ENCODE measurements around the gene TMEM38B. TPM values are rescaled to one million over a fixed set of nuclear protein-coding genes. Genes with fewer than 3 reads are reported as not detected.

TMEM38B gene
- polyA plus RNA-seq, result 38.5 TPM

- peak within 1 kb of the TSS; percentile 49 to 96 (median 89) for H3K27ac Mint-ChIP-seq
- H3K27me3 Mint-ChIP-seq, result peaks cover 12% of the 10 kb centered on the region
- H3K4me3 Mint-ChIP-seq, result peak within 1 kb of the TSS; percentile 86 to 94 (median 93)
- H3K4me1 Mint-ChIP-seq, result peaks cover 15 to 31% (median 21%) of the 10 kb centered on the region in 3 donors
- no peaks in the 10 kb centered on the region for H3K9me3 Mint-ChIP-seq
- peaks cover 1% of the 10 kb centered on the region for H3K36me3 Mint-ChIP-seq
Measured at GRCh38 chr9:105694190-105694847, at the start of gene TMEM38B. TMEM38B (plus strand) TSS chr9:105694541; CDS start chr9:105694661, 120 bp downstream.

- no peaks in the 10 kb centered on the region for H3K9me3 Mint-ChIP-seq
- peaks cover under 1% of the 10 kb centered on the region for H3K36me3 Mint-ChIP-seq
Measured at GRCh38 chr9:105646879-105647594, 47.3 kb upstream of the TMEM38B start.

GRCh38 chr9:105647595-105648349, 46.6 kb upstream of the TMEM38B start:
- no peak overlapping the region for H3K4me3 Mint-ChIP-seq
- no peaks in the 10 kb centered on the region for H3K36me3 Mint-ChIP-seq
- H3K4me1 Mint-ChIP-seq, result no peaks in the 10 kb centered on the region
- no peak overlapping the region for H3K27ac Mint-ChIP-seq
- H3K27me3 Mint-ChIP-seq, result no peaks in the 10 kb centered on the region
- no peaks in the 10 kb centered on the region for H3K9me3 Mint-ChIP-seq

More at GRCh38 chr9:105646879-105647594, 47.3 kb upstream of the TMEM38B start:
- no peak overlapping the region for H3K27ac Mint-ChIP-seq
- no peaks in the 10 kb centered on the region for H3K27me3 Mint-ChIP-seq
- H3K4me3 Mint-ChIP-seq, result no peak overlapping the region
- H3K4me1 Mint-ChIP-seq, result no peaks in the 10 kb centered on the region

- H3K4me1 Mint-ChIP-seq, result peaks cover 3 to 18% (median 4%) of the 10 kb centered on the region in 3 donors
- H3K27me3 Mint-ChIP-seq, result no peaks in the 10 kb centered on the region
- no peaks in the 10 kb centered on the region for H3K36me3 Mint-ChIP-seq
- H3K4me3 Mint-ChIP-seq, result no peak overlapping the region
- no peak overlapping the region for H3K27ac Mint-ChIP-seq
- H3K9me3 Mint-ChIP-seq, result no peaks in the 10 kb centered on the region
Measured at GRCh38 chr9:105651806-105652205, 42.5 kb upstream of the TMEM38B start.

GRCh38 chr9:105656131-105656921, 38.0 kb upstream of the TMEM38B start:
- Mint-ChIP-seq H3K27ac (peak overlapping the region; percentile 10 to 87 (median 70)), H3K4me1 (peaks cover 18 to 32% (median 19%) of the 10 kb centered on the region in 3 donors), H3K4me3 (peak overlapping the region; percentile 87 to 97 (median 93)), H3K9me3 (no peaks in the 10 kb centered on the region), H3K27me3 (peaks cover 2% of the 10 kb centered on the region), H3K36me3 (peaks cover 3% of the 10 kb centered on the region)

- no peaks in the 10 kb centered on the region for H3K9me3 Mint-ChIP-seq
- H3K4me1 Mint-ChIP-seq, result peaks cover 30 to 44% (median 31%) of the 10 kb centered on the region in 3 donors
- H3K27ac Mint-ChIP-seq, result no peak overlapping the region
- H3K36me3 Mint-ChIP-seq, result peaks cover 3% of the 10 kb centered on the region
- H3K4me3 Mint-ChIP-seq, result peak overlapping the region in 1 of 4 donors; percentile 16
- peaks cover 2% of the 10 kb centered on the region for H3K27me3 Mint-ChIP-seq
Measured at GRCh38 chr9:105658351-105658750, 36.0 kb upstream of the TMEM38B start.

GRCh38 chr9:105661011-105661410, 33.3 kb upstream of the TMEM38B start:
- Mint-ChIP-seq H3K27me3 (peaks cover 2% of the 10 kb centered on the region), H3K27ac (peak overlapping the region; percentile 40 to 99 (median 77)), H3K9me3 (no peaks in the 10 kb centered on the region), H3K4me3 (peak overlapping the region in 3 of 4 donors; percentile 40 to 84 (median 41)), H3K4me1 (peaks cover 30 to 31% (median 31%) of the 10 kb centered on the region in 3 donors), H3K36me3 (peaks cover 8% of the 10 kb centered on the region)

GRCh38 chr9:105662184-105663104, 31.9 kb upstream of the TMEM38B start, which contains the start of gene TAL2:
TAL2 (plus strand) TSS chr9:105662457; CDS start chr9:105662497, 40 bp downstream.
- peaks cover 2% of the 10 kb centered on the region for H3K27me3 Mint-ChIP-seq
- H3K4me1 Mint-ChIP-seq, result peaks cover 22 to 24% (median 23%) of the 10 kb centered on the region in 3 donors
- H3K9me3 Mint-ChIP-seq, result no peaks in the 10 kb centered on the region
- H3K4me3 Mint-ChIP-seq, result peak within 1 kb of the TSS in 3 of 4 donors; percentile 40 to 91 (median 84)
- H3K36me3 Mint-ChIP-seq, result peaks cover 8% of the 10 kb centered on the region
- H3K27ac Mint-ChIP-seq, result peak within 1 kb of the TSS; percentile 77 to 99 (median 87)

- Mint-ChIP-seq H3K27ac (no peak overlapping the region), H3K36me3 (peaks cover 8% of the 10 kb centered on the region), H3K4me1 (peaks cover 18 to 20% (median 18%) of the 10 kb centered on the region in 3 donors), H3K27me3 (peaks cover 3% of the 10 kb centered on the region), H3K4me3 (no peak overlapping the region), H3K9me3 (no peaks in the 10 kb centered on the region)
Measured at GRCh38 chr9:105663914-105664313, 30.4 kb upstream of the TMEM38B start.

- peaks cover under 1 to 2% (median 1%) of the 10 kb centered on the region in 3 donors for H3K9me3 Mint-ChIP-seq
- H3K4me3 Mint-ChIP-seq, result no peak overlapping the region
- no peak overlapping the region for H3K27ac Mint-ChIP-seq
- H3K4me1 Mint-ChIP-seq, result peaks cover 1 to 5% (median 5%) of the 10 kb centered on the region in 3 donors
- H3K27me3 Mint-ChIP-seq, result peaks cover 7% of the 10 kb centered on the region
- peaks cover 5% of the 10 kb centered on the region for H3K36me3 Mint-ChIP-seq
Measured at GRCh38 chr9:105667867-105668266, 26.5 kb upstream of the TMEM38B start.

GRCh38 chr9:105670315-105670714, 24.0 kb upstream of the TMEM38B start:
- Mint-ChIP-seq H3K27ac (no peak overlapping the region), H3K27me3 (peaks cover 7% of the 10 kb centered on the region), H3K9me3 (peaks cover 2 to 6% (median 6%) of the 10 kb centered on the region in 3 donors), H3K36me3 (peaks cover 1% of the 10 kb centered on the region), H3K4me3 (no peak overlapping the region), H3K4me1 (peaks cover 11 to 17% (median 16%) of the 10 kb centered on the region in 3 donors)

GRCh38 chr9:105670775-105671174, 23.6 kb upstream of the TMEM38B start:
- Mint-ChIP-seq H3K4me3 (no peak overlapping the region), H3K4me1 (peaks cover 11 to 17% (median 16%) of the 10 kb centered on the region in 3 donors), H3K27me3 (peaks cover 7% of the 10 kb centered on the region), H3K27ac (no peak overlapping the region), H3K36me3 (no peaks in the 10 kb centered on the region), H3K9me3 (peaks cover 2 to 6% (median 6%) of the 10 kb centered on the region in 3 donors)

- H3K9me3 Mint-ChIP-seq, result peaks cover 2 to 6% (median 6%) of the 10 kb centered on the region in 3 donors
- H3K36me3 Mint-ChIP-seq, result no peaks in the 10 kb centered on the region
Measured at GRCh38 chr9:105672711-105673234, 21.6 kb upstream of the TMEM38B start.

More at GRCh38 chr9:105672711-105673234, 21.6 kb upstream of the TMEM38B start:
- Mint-ChIP-seq H3K4me1 (peaks cover 11 to 17% (median 16%) of the 10 kb centered on the region in 3 donors), H3K27me3 (peaks cover 6% of the 10 kb centered on the region), H3K27ac (peak overlapping the region in 1 of 3 donors; percentile 92), H3K4me3 (peak overlapping the region; percentile 54 to 85 (median 71))
